GM12878 (cell line): ENCODE results near the gene AP3S1. TPM values are rescaled to one million over a fixed set of nuclear protein-coding genes. Genes with fewer than 3 reads are reported as not detected.

Experiments used
- ATAC-seq: fragments of 200-7000 bp; cut with Tn5 transposase; 3 replicates; pipeline ENCODE4 v1.9.1; 2020; ENCODE audit warnings: mild to moderate bottlenecking, moderate library complexity
- BruUV-seq: library from RNA; stranded (reverse); fragments of 400-500 nt; replicated peaks from 2 replicates; lab custom pipeline; 2021; lab: Mats Ljungman, UMichigan
- CTCF ChIA-PET: fragments of 300-600 bp; sonication (Branson Sonifier 250); formaldehyde crosslinking; extraction: SDS; loops from one replicate; lab custom pipeline; 2021; ENCODE audit warnings: inconsistent platforms; lab: Yijun Ruan, JAX
- POLR2A ChIA-PET: fragments of 350-600 bp; formaldehyde crosslinking; extraction: SDS; loops from one replicate; lab custom pipeline; 2021; ENCODE audit warnings: inconsistent platforms; lab: Charles Lee
- RAD21 ChIA-PET: fragments of 300-600 bp; sonication (Branson Sonifier 250); formaldehyde crosslinking; loops from one replicate; lab custom pipeline; 2023; ENCODE audit warnings: antibody characterized with exemption; ENCODE audit not compliant: unreplicated experiment; lab: Charles Lee
- SMC1A ChIA-PET: fragments of 300-600 bp; sonication (Branson Sonifier 250); formaldehyde crosslinking; loops from one replicate; lab custom pipeline; 2023; ENCODE audit not compliant: unreplicated experiment, uncharacterized antibody; lab: Charles Lee
- DNase-seq: peaks from one replicate; pipeline ENCODE4 v3.0.0-alpha.2; 2011; ENCODE audit warnings: low read depth, low spot score
- FAIRE-seq: peaks from 3 replicates; lab custom pipeline; 2011; peaks lifted over from hg19 to GRCh38; lab: Jason Lieb, UNC
- H2AFZ ChIP-seq: 2 replicates; pipeline ENCODE4 v1.6.0; 2011; ENCODE audit warnings: low read depth, low read length, control low read depth; ENCODE audit not compliant: control insufficient read depth
- H3K27ac ChIP-seq: 2 replicates; pipeline ENCODE4 v1.5.1; 2011; ENCODE audit warnings: control low read depth; ENCODE audit not compliant: control insufficient read depth, insufficient read depth
- H3K27me3 ChIP-seq, 2 experiments: replicated peaks in 1 of 2; 2 replicates each; pipeline versions ENCODE4 v1.6.0 to v1.6.1; 2011; ENCODE audit warnings: low read length in 1 of 2; ENCODE audit not compliant: control insufficient read depth in 2 of 2, insufficient read depth in 2 of 2
- H3K36me3 ChIP-seq, 2 experiments: 2 replicates each; pipeline ENCODE4 v1.5.1; 2011; ENCODE audit warnings: low read length in 1 of 2; ENCODE audit not compliant: control insufficient read depth in 2 of 2, insufficient read depth in 2 of 2
- H3K4me1 ChIP-seq: 2 replicates; pipeline ENCODE4 v1.6.1; 2011; ENCODE audit warnings: mild to moderate bottlenecking, low read length, moderate library complexity, mixed read lengths; ENCODE audit not compliant: control insufficient read depth, insufficient read depth
- H3K4me2 ChIP-seq: 2 replicates; pipeline ENCODE4 v1.6.0; 2011; ENCODE audit warnings: control low read depth; ENCODE audit not compliant: control insufficient read depth, insufficient read depth
- H3K4me3 ChIP-seq: fragments of 200-600 bp; sonication (generic); 2 replicates; pipeline ENCODE4 v1.5.1; 2016
- H3K79me2 ChIP-seq: 2 replicates; pipeline ENCODE4 v1.6.0; 2011; ENCODE audit warnings: low read length; ENCODE audit not compliant: control insufficient read depth, insufficient read depth
- H3K9ac ChIP-seq: 2 replicates; pipeline ENCODE4 v1.8.0; 2011; ENCODE audit warnings: low read length, control low read depth, mixed read lengths; ENCODE audit not compliant: control insufficient read depth, insufficient read depth
- H3K9me3 ChIP-seq: replicated peaks from 3 replicates; pipeline ENCODE4 v1.5.1; 2011; ENCODE audit warnings: mild to moderate bottlenecking, low read length; ENCODE audit not compliant: control insufficient read depth, insufficient read depth
- H4K20me1 ChIP-seq: 2 replicates; pipeline ENCODE4 v1.6.0; 2011; ENCODE audit not compliant: control insufficient read depth, insufficient read depth
- BHLHE40 ChIP-seq, 2 experiments: fragments of 450-650 bp in 1 of 2; IDR thresholded peaks; 2 replicates each; pipeline ENCODE4 v1.6.1; 2011 to 2017; ENCODE audit warnings: low read depth in 2 of 2, borderline replicate concordance in 1 of 2, improper control_type of control experiment in 1 of 2, low read length in 1 of 2, mild to moderate bottlenecking in 1 of 2
- CBX5 ChIP-seq: sonication (generic); IDR thresholded peaks from 2 replicates; pipeline ENCODE4 v1.6.1; 2016; ENCODE audit warnings: low read depth, moderate library complexity, mild to moderate bottlenecking, inconsistent platforms
- EED ChIP-seq: sonication (generic); IDR thresholded peaks from 2 replicates; pipeline ENCODE4 v1.6.1; 2016; ENCODE audit warnings: antibody characterized with exemption, low read depth
- FOXK2 ChIP-seq: fragments of 450-650 bp; IDR thresholded peaks from 2 replicates; pipeline ENCODE4 v1.6.1; 2017; ENCODE audit warnings: mild to moderate bottlenecking, moderate library complexity
- IKZF2 ChIP-seq, 2 experiments: fragments of 450-650 bp; IDR thresholded peaks; 2 replicates each; pipeline ENCODE4 v1.6.1; 2017; ENCODE audit warnings: mild to moderate bottlenecking in 2 of 2, moderate library complexity in 2 of 2
- MEF2A ChIP-seq: IDR thresholded peaks from 2 replicates; pipeline ENCODE4 v1.6.1; 2011; ENCODE audit warnings: low read depth, mild to moderate bottlenecking, low read length, moderate library complexity; ENCODE audit not compliant: insufficient read depth
- MTA3 ChIP-seq: IDR thresholded peaks from 2 replicates; pipeline ENCODE4 v1.6.1; 2012; ENCODE audit warnings: low read length, inconsistent platforms, borderline replicate concordance
- MYB ChIP-seq: fragments of 150-350 bp; IDR thresholded peaks from 2 replicates; pipeline ENCODE4 v1.6.1; 2014; ENCODE audit warnings: mild to moderate bottlenecking, low read depth, low read length, borderline replicate concordance
- NFYA ChIP-seq: IDR thresholded peaks from 2 replicates; pipeline ENCODE4 v1.6.1; 2011; ENCODE audit warnings: low read depth, mild to moderate bottlenecking, low read length, improper control_type of control experiment, borderline replicate concordance
- POLR2A ChIP-seq: IDR thresholded peaks from 2 replicates; pipeline ENCODE4 v1.6.1; 2011; ENCODE audit warnings: low read depth, mild to moderate bottlenecking, low read length
- RAD51 ChIP-seq: fragments of 450-650 bp; IDR thresholded peaks from 2 replicates; pipeline ENCODE4 v1.6.1; 2016; ENCODE audit warnings: moderate library complexity, mild to moderate bottlenecking, inconsistent platforms
- RB1 ChIP-seq: fragments of 450-650 bp; formaldehyde crosslinking; IDR thresholded peaks from 2 replicates; pipeline ENCODE4 v1.6.1; 2017; ENCODE audit warnings: mild to moderate bottlenecking, borderline replicate concordance
- SMARCA5 ChIP-seq: fragments of 450-650 bp; IDR thresholded peaks from 2 replicates; pipeline ENCODE4 v1.6.1; 2017; ENCODE audit warnings: mild to moderate bottlenecking
- TARDBP ChIP-seq: IDR thresholded peaks from 2 replicates; pipeline ENCODE4 v1.6.1; 2016; ENCODE audit warnings: borderline replicate concordance
- ZNF24 ChIP-seq: fragments of 450-650 bp; IDR thresholded peaks from 2 replicates; pipeline ENCODE4 v1.6.1; 2017; ENCODE audit warnings: antibody characterized with exemption, mild to moderate bottlenecking
- WGBS: methylation state at CpG from one replicate; pipeline ENCODE4 v1.1.6; 2016; ENCODE audit warnings: low lambda C conversion rate; ENCODE audit not compliant: insufficient replicate concordance, insufficient coverage; ENCODE audit errors: missing lambda C conversion rate; 5-methylcytosine and 5-hydroxymethylcytosine counted together
- in situ Hi-C: fragments of 300-500 bp; cut with MboI; formaldehyde crosslinking; loops from 9 replicates; pipeline ENCODE4 v1.14.3; 2018; ENCODE audit warnings: mixed read lengths
- intact Hi-C: fragments of 100-400 bp; cut with micrococcal nuclease; formaldehyde crosslinking; loops from one replicate; pipeline ENCODE4 v1.14.2; 2022; ENCODE audit not compliant: unreplicated experiment
- polyA plus RNA-seq, 11 experiments: library from polyadenylated mRNA; depleted of rRNA in 4 of 11; unstranded in 6 of 11; stranded (reverse) in 5 of 11; fragments of >200 nt; fragmentation: Nextera tagmentation in 4 of 11; fragmentation: Illumina TruSeq in 1 of 11; extraction: Ambion mirVana in 4 of 11; extraction: Trizol in 1 of 11; gene quantifications; 1 replicate in 1 of 11; 2 replicates in 10 of 11; pipeline versions ENCODE4 v1.2.1 to v1.2.3, GENCODE V29; 2011 to 2016; ENCODE audit warnings: inconsistent platforms in 2 of 11, missing spikeins in 2 of 11, low read depth in 1 of 11
- total RNA-seq, 4 experiments: library from RNA; depleted of rRNA in 3 of 4; stranded (reverse); fragments of >200 nt in 3 of 4; fragmentation: Illumina TruSeq in 1 of 4; extraction: Trizol in 1 of 4; gene quantifications; 2 replicates each; pipeline versions ENCODE4 v1.2.1 to v1.2.3, GENCODE V29; 2013 to 2021
- TF ChIP-seq, protein P1 (sequence below): IDR thresholded peaks from 2 replicates; pipeline ENCODE4 v1.6.1; 2011; ENCODE audit warnings: borderline replicate concordance, low read depth, mild to moderate bottlenecking, moderate library complexity, low read length; ENCODE audit not compliant: insufficient read depth, poor library complexity, severe bottlenecking
- TF ChIP-seq, protein P2 (sequence below): IDR thresholded peaks from 2 replicates; pipeline ENCODE4 v1.6.1; 2012; ENCODE audit warnings: improper control_type of control experiment, low read depth, low read length; ENCODE audit not compliant: insufficient replicate concordance
- TF ChIP-seq, protein P3 (sequence below): IDR thresholded peaks from 2 replicates; pipeline ENCODE4 v1.6.1; 2012; ENCODE audit warnings: low read depth, low read length, improper control_type of control experiment

AP3S1 gene
- total and polyA plus RNA-seq, 10 of the 15 experiments (the other 5 are each of a cell fraction or from before 2014, with no cell fraction given), result 36.4 to 137 (median 67.5) TPM

DNA sequence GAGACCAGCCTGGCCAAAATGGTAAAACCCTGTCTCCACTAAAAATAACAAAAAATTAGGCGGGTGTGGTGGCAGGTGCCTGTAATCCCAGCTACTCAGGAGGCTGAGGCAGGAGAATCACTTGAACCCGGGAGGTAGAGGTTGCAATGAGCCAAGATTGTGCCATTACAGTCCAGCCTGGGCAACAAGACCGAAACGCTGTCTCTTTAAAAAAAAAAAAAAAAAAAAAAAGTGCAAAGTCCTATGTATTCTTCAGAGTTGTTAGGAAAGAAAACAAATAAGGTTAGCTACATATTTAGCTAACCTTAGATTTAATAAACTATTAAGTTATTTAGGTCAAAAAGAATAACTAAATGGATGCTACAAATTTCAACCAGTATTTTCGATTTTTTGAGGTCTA is 11.8 kb upstream of the AP3S1 start:
- FAIRE-seq (no peak), ATAC-seq (no peak), DNase-seq (no peak)
- SMC1A ChIA-PET, result interaction anchor here (1.0 kb wide), 1 partner anchor 9 kb away, joined by 4 read pairs; no protein-coding TSS in a partner anchor
- intact Hi-C loops (loop anchor here (5.0 kb wide), 1 partner anchor 518 kb away; no protein-coding TSS in a partner anchor), in situ Hi-C loops (loop anchor here (25.0 kb wide), 1 partner anchor 232 kb away; no protein-coding TSS in a partner anchor)
- H3K4me2 ChIP-seq, result no peak overlapping the region
- H3K79me2 ChIP-seq, result no peaks in the 10 kb centered on the region
- no peaks in the 10 kb centered on the region for H3K4me1 ChIP-seq
- H3K4me3 ChIP-seq, result no peak overlapping the region
- 97% methylated on average over 3 of the region's 5 CpGs for WGBS
- no peaks in the 10 kb centered on the region; the same call in 2 of the 3 replicates for H3K9me3 ChIP-seq
- no peak overlapping the region for H2AFZ ChIP-seq
- H4K20me1 ChIP-seq, result no peaks in the 10 kb centered on the region
- TF ChIP-seq ZNF24 (no peak), MTA3 (no peak), FOXK2 (no peak), MEF2A (no peak), TARDBP (no peak), MYB (no peak), POLR2A (no peak), CBX5 (no peak), SMARCA5 (no peak), NFYA (no peak), BHLHE40 (IDR thresholded peaks at IDR 0.05; ENCODE audit: borderline replicate concordance in 1 of 2, low read depth in 2 of 2, low read length in 1 of 2) (no peak), RAD51 (no peak), RB1 (no peak), IKZF2 (IDR thresholded peaks at IDR 0.05) (no peak), EED (no peak)
- TF ChIP-seq, protein P1, sequence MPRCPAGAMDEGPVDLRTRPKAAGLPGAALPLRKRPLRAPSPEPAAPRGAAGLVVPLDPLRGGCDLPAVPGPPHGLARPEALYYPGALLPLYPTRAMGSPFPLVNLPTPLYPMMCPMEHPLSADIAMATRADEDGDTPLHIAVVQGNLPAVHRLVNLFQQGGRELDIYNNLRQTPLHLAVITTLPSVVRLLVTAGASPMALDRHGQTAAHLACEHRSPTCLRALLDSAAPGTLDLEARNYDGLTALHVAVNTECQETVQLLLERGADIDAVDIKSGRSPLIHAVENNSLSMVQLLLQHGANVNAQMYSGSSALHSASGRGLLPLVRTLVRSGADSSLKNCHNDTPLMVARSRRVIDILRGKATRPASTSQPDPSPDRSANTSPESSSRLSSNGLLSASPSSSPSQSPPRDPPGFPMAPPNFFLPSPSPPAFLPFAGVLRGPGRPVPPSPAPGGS, result no peak
- TF ChIP-seq, protein P2, sequence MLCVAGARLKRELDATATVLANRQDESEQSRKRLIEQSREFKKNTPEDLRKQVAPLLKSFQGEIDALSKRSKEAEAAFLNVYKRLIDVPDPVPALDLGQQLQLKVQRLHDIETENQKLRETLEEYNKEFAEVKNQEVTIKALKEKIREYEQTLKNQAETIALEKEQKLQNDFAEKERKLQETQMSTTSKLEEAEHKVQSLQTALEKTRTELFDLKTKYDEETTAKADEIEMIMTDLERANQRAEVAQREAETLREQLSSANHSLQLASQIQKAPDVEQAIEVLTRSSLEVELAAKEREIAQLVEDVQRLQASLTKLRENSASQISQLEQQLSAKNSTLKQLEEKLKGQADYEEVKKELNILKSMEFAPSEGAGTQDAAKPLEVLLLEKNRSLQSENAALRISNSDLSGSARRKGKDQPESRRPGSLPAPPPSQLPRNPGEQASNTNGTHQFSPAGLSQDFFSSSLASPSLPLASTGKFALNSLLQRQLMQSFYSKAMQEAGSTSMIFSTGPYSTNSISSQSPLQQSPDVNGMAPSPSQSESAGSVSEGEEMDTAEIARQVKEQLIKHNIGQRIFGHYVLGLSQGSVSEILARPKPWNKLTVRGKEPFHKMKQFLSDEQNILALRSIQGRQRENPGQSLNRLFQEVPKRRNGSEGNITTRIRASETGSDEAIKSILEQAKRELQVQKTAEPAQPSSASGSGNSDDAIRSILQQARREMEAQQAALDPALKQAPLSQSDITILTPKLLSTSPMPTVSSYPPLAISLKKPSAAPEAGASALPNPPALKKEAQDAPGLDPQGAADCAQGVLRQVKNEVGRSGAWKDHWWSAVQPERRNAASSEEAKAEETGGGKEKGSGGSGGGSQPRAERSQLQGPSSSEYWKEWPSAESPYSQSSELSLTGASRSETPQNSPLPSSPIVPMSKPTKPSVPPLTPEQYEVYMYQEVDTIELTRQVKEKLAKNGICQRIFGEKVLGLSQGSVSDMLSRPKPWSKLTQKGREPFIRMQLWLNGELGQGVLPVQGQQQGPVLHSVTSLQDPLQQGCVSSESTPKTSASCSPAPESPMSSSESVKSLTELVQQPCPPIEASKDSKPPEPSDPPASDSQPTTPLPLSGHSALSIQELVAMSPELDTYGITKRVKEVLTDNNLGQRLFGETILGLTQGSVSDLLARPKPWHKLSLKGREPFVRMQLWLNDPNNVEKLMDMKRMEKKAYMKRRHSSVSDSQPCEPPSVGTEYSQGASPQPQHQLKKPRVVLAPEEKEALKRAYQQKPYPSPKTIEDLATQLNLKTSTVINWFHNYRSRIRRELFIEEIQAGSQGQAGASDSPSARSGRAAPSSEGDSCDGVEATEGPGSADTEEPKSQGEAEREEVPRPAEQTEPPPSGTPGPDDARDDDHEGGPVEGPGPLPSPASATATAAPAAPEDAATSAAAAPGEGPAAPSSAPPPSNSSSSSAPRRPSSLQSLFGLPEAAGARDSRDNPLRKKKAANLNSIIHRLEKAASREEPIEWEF, result no peak
- TF ChIP-seq, protein P3, sequence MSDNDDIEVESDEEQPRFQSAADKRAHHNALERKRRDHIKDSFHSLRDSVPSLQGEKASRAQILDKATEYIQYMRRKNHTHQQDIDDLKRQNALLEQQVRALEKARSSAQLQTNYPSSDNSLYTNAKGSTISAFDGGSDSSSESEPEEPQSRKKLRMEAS, result no peak
- H3K36me3 ChIP-seq, result peaks cover 0 to 13% of the 10 kb centered on the region in 2 experiments; a peak in 3 of 4 replicates
- H3K27ac ChIP-seq, result no peak overlapping the region
- no peak overlapping the region for H3K9ac ChIP-seq
- CTCF ChIA-PET, result interaction anchor here (0.8 kb wide), 1 partner anchor 180 kb away, joined by 3 read pairs; no protein-coding TSS in a partner anchor
- RAD21 ChIA-PET, result no interaction called here
- H3K27me3 ChIP-seq, result no peaks in the 10 kb centered on the region
- BruUV-seq, result no TSS peak
- POLR2A ChIA-PET, result no interaction called here
